Measurements from ENCODE around the gene ATP11C. TPM values are rescaled to one million over a fixed set of nuclear protein-coding genes. Genes with fewer than 3 reads are reported as not detected.

The ATP11C gene
- total RNA-seq, 1 donor from 2014 or later = 20.4 TPM

DNA sequence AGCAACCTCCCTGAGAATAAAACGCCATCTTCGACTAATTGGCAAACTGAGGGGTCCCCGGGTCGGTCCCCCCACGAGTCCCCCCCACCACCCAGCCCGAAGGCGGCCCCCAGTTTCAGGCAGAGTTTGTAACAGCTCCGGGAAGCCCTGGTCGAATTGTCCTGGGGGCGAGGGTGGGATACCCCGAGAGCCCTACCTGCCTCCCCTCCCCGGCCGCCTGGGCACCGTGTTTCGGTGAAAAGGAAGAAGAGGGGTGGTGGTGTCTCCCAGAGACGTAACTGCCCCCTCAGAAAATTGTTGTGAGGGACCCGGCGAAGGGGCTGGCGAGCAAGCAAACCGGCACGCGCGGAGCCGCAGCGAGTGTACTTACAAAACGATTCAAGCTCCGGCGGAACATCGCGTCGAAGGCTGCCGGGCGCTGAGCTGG lies 1.2 kb downstream of the ATP11C start:
- Mint-ChIP-seq H3K4me3 (ENCODE audit: unreplicated experiment) (peak overlapping the region; percentile 74), H3K4me1 (ENCODE audit: low read depth) (peaks cover 31% of the 10 kb centered on the region), H3K27ac (ENCODE audit: unreplicated experiment) (peak overlapping the region; percentile 49), H3K9me3 (ENCODE audit: low read depth) (no peaks in the 10 kb centered on the region), H3K36me3 (ENCODE audit: low read depth) (no peaks in the 10 kb centered on the region), H3K27me3 (ENCODE audit: low read depth) (no peaks in the 10 kb centered on the region)
- TF ChIP-seq, protein P1, sequence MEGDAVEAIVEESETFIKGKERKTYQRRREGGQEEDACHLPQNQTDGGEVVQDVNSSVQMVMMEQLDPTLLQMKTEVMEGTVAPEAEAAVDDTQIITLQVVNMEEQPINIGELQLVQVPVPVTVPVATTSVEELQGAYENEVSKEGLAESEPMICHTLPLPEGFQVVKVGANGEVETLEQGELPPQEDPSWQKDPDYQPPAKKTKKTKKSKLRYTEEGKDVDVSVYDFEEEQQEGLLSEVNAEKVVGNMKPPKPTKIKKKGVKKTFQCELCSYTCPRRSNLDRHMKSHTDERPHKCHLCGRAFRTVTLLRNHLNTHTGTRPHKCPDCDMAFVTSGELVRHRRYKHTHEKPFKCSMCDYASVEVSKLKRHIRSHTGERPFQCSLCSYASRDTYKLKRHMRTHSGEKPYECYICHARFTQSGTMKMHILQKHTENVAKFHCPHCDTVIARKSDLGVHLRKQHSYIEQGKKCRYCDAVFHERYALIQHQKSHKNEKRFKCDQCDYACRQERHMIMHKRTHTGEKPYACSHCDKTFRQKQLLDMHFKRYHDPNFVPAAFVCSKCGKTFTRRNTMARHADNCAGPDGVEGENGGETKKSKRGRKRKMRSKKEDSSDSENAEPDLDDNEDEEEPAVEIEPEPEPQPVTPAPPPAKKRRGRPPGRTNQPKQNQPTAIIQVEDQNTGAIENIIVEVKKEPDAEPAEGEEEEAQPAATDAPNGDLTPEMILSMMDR (IDR thresholded peaks at IDR 0.05) = no peak
- no peak for DNase-seq (ENCODE audit: low spot score)

DNA sequence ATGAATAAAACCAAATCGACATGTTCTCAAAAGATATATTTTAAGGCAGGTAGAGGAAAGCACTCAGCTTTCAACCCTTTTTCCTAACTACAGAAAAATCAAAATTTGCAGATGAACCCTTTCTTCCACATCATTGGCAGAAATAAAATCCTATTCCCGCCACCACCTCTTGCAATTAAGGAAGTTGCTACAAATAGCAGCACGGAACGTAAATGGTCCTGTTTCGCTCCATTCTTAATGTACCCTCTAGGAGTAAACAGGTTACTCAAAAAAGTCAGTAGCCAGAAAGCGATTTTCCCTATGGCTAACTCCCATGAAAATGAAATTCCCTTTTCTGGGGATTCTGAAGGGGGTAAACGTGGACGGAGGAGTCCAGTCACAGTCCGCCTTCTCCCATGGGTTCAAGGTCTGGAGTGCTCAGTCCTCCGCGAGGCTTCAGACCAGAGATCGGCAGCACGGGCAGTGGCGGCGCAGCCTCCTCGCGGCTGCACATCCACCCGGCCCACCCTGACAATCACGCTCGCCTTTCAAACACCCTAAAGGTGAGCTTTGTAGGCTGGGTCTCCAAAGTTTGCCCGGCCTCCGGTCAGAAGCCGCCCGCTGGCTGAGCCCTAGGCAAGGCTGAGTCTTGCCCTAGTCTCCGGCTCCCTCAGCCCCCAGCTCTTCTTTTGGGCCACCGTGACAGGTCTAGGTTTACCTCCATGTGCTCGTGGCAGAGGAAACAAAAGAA lies 1.8 kb downstream of the ATP11C start:
- no peaks in the 10 kb centered on the region for H3K9me3 Mint-ChIP-seq (ENCODE audit: low read depth)
- DNase-seq (ENCODE audit: low spot score) = no peak
- TF ChIP-seq, protein P1 (IDR thresholded peaks at IDR 0.05) = no peak
- H3K36me3 Mint-ChIP-seq (ENCODE audit: low read depth) = no peaks in the 10 kb centered on the region
- H3K27ac Mint-ChIP-seq (ENCODE audit: unreplicated experiment) = peak overlapping the region; percentile 49
- H3K4me1 Mint-ChIP-seq (ENCODE audit: low read depth) = peaks cover 35% of the 10 kb centered on the region
- H3K4me3 Mint-ChIP-seq (ENCODE audit: unreplicated experiment) = peak overlapping the region; percentile 74
- H3K27me3 Mint-ChIP-seq (ENCODE audit: low read depth) = no peaks in the 10 kb centered on the region

DNA sequence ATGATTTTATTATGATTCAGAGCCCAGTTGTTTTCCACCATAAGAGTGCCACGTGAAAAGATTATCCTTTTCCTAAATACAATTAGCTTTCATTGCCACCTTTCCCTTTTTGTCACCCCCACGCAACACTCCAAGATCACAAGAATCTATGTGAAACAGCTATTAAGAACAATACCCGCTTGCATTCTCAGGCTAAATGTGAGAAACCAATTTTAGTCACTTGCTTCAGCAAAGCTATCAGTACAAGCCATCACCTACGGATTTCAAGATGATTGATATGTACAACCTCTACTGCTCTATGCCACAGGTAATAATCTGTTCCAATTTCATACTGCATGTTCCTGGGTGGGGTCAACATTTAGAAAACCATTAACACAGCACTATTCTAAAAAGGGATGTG lies 2.5 kb downstream of the ATP11C start:
- Mint-ChIP-seq H3K4me1 (ENCODE audit: low read depth) (peaks cover 39% of the 10 kb centered on the region), H3K4me3 (ENCODE audit: unreplicated experiment) (peak overlapping the region; percentile 74), H3K27me3 (ENCODE audit: low read depth) (no peaks in the 10 kb centered on the region), H3K36me3 (ENCODE audit: low read depth) (no peaks in the 10 kb centered on the region), H3K27ac (ENCODE audit: unreplicated experiment) (no peak overlapping the region), H3K9me3 (ENCODE audit: low read depth) (no peaks in the 10 kb centered on the region)
- DNase-seq (ENCODE audit: low spot score) = no peak
- TF ChIP-seq, protein P1 (IDR thresholded peaks at IDR 0.05) = no peak

DNA sequence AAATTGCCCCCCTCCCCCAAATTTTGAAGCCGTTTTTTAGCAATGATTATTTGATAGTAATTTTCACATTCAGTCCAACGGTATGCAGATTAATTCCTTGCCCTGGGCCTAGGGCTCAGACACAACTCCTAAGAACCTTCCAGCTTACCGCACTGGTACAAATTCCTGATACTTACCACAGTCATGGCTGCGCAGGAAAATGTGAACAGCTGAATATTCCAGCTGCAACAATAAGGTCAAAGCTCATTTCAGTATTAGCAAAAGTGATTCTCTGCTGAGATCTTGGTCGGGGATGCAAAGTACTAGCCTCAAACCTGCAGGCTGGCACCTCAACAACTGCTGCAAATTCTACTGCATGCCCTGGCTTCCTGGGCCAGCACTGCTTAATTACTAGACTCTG lies 3.0 kb downstream of the ATP11C start:
- DNase-seq (ENCODE audit: low spot score) = no peak
- H3K4me1 Mint-ChIP-seq (ENCODE audit: low read depth) = peaks cover 39% of the 10 kb centered on the region
- TF ChIP-seq, protein P1 (IDR thresholded peaks at IDR 0.05) = no peak
- H3K36me3 Mint-ChIP-seq (ENCODE audit: low read depth) = no peaks in the 10 kb centered on the region
- no peak overlapping the region for H3K27ac Mint-ChIP-seq (ENCODE audit: unreplicated experiment)
- H3K9me3 Mint-ChIP-seq (ENCODE audit: low read depth) = no peaks in the 10 kb centered on the region
- no peaks in the 10 kb centered on the region for H3K27me3 Mint-ChIP-seq (ENCODE audit: low read depth)
- no peak overlapping the region for H3K4me3 Mint-ChIP-seq (ENCODE audit: unreplicated experiment)

DNA sequence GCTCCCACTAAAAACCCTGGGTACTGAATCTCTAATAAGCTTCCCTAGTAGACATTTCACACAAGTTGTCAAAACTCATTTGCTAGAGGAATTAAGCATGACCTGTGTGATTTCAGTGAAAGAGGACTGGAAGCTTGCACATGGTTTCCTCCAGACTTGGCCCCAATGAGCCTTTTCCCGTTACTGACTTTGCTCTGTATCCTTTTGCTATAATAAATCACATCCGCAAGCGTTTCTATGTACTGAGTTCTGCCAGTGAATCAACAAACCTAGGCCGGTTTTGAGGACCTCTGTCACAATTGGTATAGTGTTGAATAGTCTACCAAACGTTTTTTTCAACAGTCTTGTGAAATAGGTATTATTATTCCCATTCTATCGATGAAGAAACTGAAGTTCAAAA lies 8.2 kb downstream of the ATP11C start:
- DNase-seq (ENCODE audit: low spot score) = no peak
- no peaks in the 10 kb centered on the region for H3K36me3 Mint-ChIP-seq (ENCODE audit: low read depth)
- H3K27ac Mint-ChIP-seq (ENCODE audit: unreplicated experiment) = no peak overlapping the region
- H3K27me3 Mint-ChIP-seq (ENCODE audit: low read depth) = no peaks in the 10 kb centered on the region
- H3K4me1 Mint-ChIP-seq (ENCODE audit: low read depth) = peaks cover 21% of the 10 kb centered on the region
- TF ChIP-seq, protein P1 (IDR thresholded peaks at IDR 0.05) = no peak
- H3K9me3 Mint-ChIP-seq (ENCODE audit: low read depth) = no peaks in the 10 kb centered on the region
- no peak overlapping the region for H3K4me3 Mint-ChIP-seq (ENCODE audit: unreplicated experiment)

Measured in chondrocyte (in vitro differentiated cells).